Panc1 (cell line): Measurements from ENCODE around the gene LRRC27. TPM values are rescaled to one million over a fixed set of nuclear protein-coding genes. Genes with fewer than 3 reads are reported as not detected.

Source experiments
- ATAC-seq: fragments of 200-7000 bp; cut with Tn5 transposase; 2 replicates; pipeline ENCODE4 v1.9.1; 2020; ENCODE audit warnings: mild to moderate bottlenecking, moderate library complexity
- BruUV-seq: library from RNA; stranded (reverse); fragments of 400-500 nt; replicated peaks from 2 replicates; lab custom pipeline; 2021; lab: Mats Ljungman, UMichigan
- CTCF ChIA-PET: fragments of 300-600 bp; sonication (Branson Sonifier 250); formaldehyde crosslinking; loops from one replicate; lab custom pipeline; 2022; ENCODE audit warnings: antibody characterized with exemption; lab: Charles Lee
- POLR2A ChIA-PET: fragments of 300-600 bp; sonication (Branson Sonifier 250); formaldehyde crosslinking; loops from one replicate; lab custom pipeline; 2022; ENCODE audit warnings: antibody characterized with exemption; lab: Charles Lee
- DNase-seq: peaks from one replicate; pipeline ENCODE4 v3.0.0-alpha.2; 2010; ENCODE audit warnings: low read depth, low spot score
- H3K27ac ChIP-seq: 2 replicates; pipeline ENCODE4 v1.5.1; 2011; ENCODE audit warnings: mild to moderate bottlenecking, low read length, inconsistent platforms
- H3K27me3 ChIP-seq: fragments of 200-500 bp; sonication (Bioruptor generic); 2 replicates; pipeline ENCODE4 v1.6.0; 2014; ENCODE audit warnings: low read length, inconsistent platforms; ENCODE audit not compliant: control insufficient read depth, insufficient read depth
- H3K36me3 ChIP-seq: fragments of 200-500 bp; sonication (Bioruptor generic); 2 replicates; pipeline ENCODE4 v1.5.1; 2014; ENCODE audit warnings: inconsistent platforms, mild to moderate bottlenecking, low read length, moderate library complexity; ENCODE audit not compliant: control insufficient read depth, insufficient read depth
- H3K4me1 ChIP-seq: 2 replicates; pipeline ENCODE4 v1.5.1; 2011; ENCODE audit warnings: inconsistent platforms, mild to moderate bottlenecking, low read length, moderate library complexity; ENCODE audit not compliant: control insufficient read depth, insufficient read depth
- H3K4me3 ChIP-seq, 2 experiments: 2 replicates each; pipeline ENCODE4 v1.5.1; 2011 to 2012; ENCODE audit warnings: low read depth in 2 of 2, low read length in 2 of 2, mild to moderate bottlenecking in 2 of 2, inconsistent platforms in 1 of 2, moderate library complexity in 1 of 2
- H3K9me3 ChIP-seq: fragments of 200-500 bp; sonication (Bioruptor generic); 2 replicates; pipeline ENCODE4 v1.5.1; 2014; ENCODE audit warnings: low read depth, mild to moderate bottlenecking, inconsistent platforms, low read length, moderate library complexity; ENCODE audit not compliant: control insufficient read depth, insufficient read depth
- CTCF ChIP-seq: fragments of 450-650 bp; IDR thresholded peaks from 2 replicates; pipeline ENCODE4 v1.5.1; 2017; ENCODE audit warnings: mild to moderate bottlenecking
- POLR2AphosphoS5 ChIP-seq: IDR thresholded peaks from 2 replicates; pipeline ENCODE4 v1.6.1; 2012; ENCODE audit warnings: mild to moderate bottlenecking, low read depth, low read length, moderate library complexity
- REST ChIP-seq, 2 experiments: IDR thresholded peaks; 2 replicates each; pipeline ENCODE4 v1.6.1; 2011 to 2012; ENCODE audit warnings: low read depth in 2 of 2, control low read depth in 1 of 2, low read length in 1 of 2, mild to moderate bottlenecking in 1 of 2, moderate library complexity in 1 of 2; ENCODE audit not compliant: insufficient read depth in 1 of 2
- SIN3A ChIP-seq: IDR thresholded peaks from 2 replicates; pipeline ENCODE4 v1.6.1; 2012; ENCODE audit warnings: low read depth, mild to moderate bottlenecking, low read length, moderate library complexity, borderline replicate concordance; ENCODE audit not compliant: insufficient read depth
- TCF7L2 ChIP-seq: IDR thresholded peaks from 2 replicates; pipeline ENCODE4 v1.6.1; 2011; ENCODE audit warnings: mild to moderate bottlenecking, low read depth, low read length, inconsistent platforms
- in situ Hi-C: cut with HindIII; loops from 2 replicates; pipeline ENCODE4 v1.10.0; 2016; ENCODE audit warnings: low sequenced_read_pairs, low pct_unique_long_range_greater_than_20kb
- intact Hi-C: fragments of 100-400 bp; cut with micrococcal nuclease; formaldehyde crosslinking; loops from one replicate; pipeline ENCODE4 v1.10.0; 2022; ENCODE audit not compliant: unreplicated experiment
- total RNA-seq: library from RNA; stranded (reverse); gene quantifications from one replicate; pipeline ENCODE4 v1.2.1, GENCODE V29; 2021; ENCODE audit not compliant: unreplicated experiment

Gene LRRC27
- total RNA-seq, 1 experiment from 2014 or later, result 15.7 TPM

GRCh38 chr10:132402781-132403241 lies 70.8 kb downstream of the LRRC27 start:
- peaks cover 40% of the 10 kb centered on the region for H3K4me1 ChIP-seq
- TF ChIP-seq CTCF (no peak), SIN3A (no peak), REST (IDR thresholded peaks at IDR 0.05; ENCODE audit: insufficient read depth in 1 of 2, low read depth in 2 of 2, low read length in 1 of 2) (no peak), POLR2AphosphoS5 (no peak), TCF7L2 (no peak)
- no peak for ATAC-seq
- no peaks in the 10 kb centered on the region for H3K36me3 ChIP-seq
- ChIA-PET POLR2A (no interaction called here), CTCF (no interaction called here)
- in situ Hi-C loops (no loop called here), intact Hi-C loops (no loop called here)
- H3K9me3 ChIP-seq, result no peaks in the 10 kb centered on the region
- H3K4me3 ChIP-seq, result no peak overlapping the region
- H3K27ac ChIP-seq, result no peak overlapping the region
- DNase-seq, result no peak
- no peaks in the 10 kb centered on the region for H3K27me3 ChIP-seq
- no TSS peak for BruUV-seq

- H3K36me3 ChIP-seq, result no peaks in the 10 kb centered on the region
- H3K4me1 ChIP-seq, result peaks cover 41% of the 10 kb centered on the region
- H3K27ac ChIP-seq, result no peak overlapping the region
- intact Hi-C loops, result no loop called here
- no peak overlapping the region for H3K4me3 ChIP-seq
- in situ Hi-C loops, result no loop called here
- ChIA-PET POLR2A (no interaction called here), CTCF (no interaction called here)
- H3K27me3 ChIP-seq, result no peaks in the 10 kb centered on the region
- ATAC-seq (no peak), DNase-seq (no peak)
- TF ChIP-seq POLR2AphosphoS5 (no peak), CTCF (no peak), SIN3A (no peak), REST (IDR thresholded peaks at IDR 0.05; ENCODE audit: insufficient read depth in 1 of 2, low read depth in 2 of 2, low read length in 1 of 2) (no peak), TCF7L2 (no peak)
- no peaks in the 10 kb centered on the region for H3K9me3 ChIP-seq
- no TSS peak for BruUV-seq
These were observed 71.6 kb downstream of the LRRC27 start for GRCh38 chr10:132403511-132404168.
